ENCODE data around the gene ACKR4.

DNA sequence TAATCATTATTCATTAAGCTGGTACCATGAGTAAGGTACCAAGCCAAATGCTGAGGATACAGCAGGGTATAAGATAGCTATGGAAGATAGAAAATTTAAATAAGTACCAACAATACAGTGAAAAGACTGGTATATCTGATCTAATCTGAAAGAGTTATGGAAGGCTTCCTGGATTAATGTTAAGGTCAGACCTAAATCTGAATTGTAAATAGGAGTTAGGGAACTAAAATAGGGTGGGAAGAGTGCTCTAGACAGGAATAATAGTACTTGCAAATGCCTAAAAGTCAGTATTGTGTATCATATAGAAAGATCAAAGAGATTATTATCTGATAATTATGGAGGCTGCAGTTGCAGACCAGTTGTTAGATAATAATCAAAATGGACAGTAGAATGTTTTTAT is 2.6 kb upstream of the ACKR4 start:
- TF ChIP-seq CTCF (IDR thresholded peaks at IDR 0.05) (no peak), POLR2A (IDR thresholded peaks at IDR 0.05) (no peak)
